ENCODE results near the gene GRHL1. TPM values are rescaled to one million over a fixed set of nuclear protein-coding genes. Genes with fewer than 3 reads are reported as not detected.

The GRHL1 gene, protein sequence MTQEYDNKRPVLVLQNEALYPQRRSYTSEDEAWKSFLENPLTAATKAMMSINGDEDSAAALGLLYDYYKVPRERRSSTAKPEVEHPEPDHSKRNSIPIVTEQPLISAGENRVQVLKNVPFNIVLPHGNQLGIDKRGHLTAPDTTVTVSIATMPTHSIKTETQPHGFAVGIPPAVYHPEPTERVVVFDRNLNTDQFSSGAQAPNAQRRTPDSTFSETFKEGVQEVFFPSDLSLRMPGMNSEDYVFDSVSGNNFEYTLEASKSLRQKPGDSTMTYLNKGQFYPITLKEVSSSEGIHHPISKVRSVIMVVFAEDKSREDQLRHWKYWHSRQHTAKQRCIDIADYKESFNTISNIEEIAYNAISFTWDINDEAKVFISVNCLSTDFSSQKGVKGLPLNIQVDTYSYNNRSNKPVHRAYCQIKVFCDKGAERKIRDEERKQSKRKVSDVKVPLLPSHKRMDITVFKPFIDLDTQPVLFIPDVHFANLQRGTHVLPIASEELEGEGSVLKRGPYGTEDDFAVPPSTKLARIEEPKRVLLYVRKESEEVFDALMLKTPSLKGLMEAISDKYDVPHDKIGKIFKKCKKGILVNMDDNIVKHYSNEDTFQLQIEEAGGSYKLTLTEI
- 0.63 and 0.75 TPM in 2 replicates for total RNA-seq

GRCh38 chr2:9951522-9952285 is at the start of gene GRHL1:
TSS of gene GRHL1 (plus strand) at chr2:9951693. CDS start at chr2:9951834, 141 bp downstream.

GRCh38 chr2:10043256-10043905 is 91.9 kb downstream of the GRHL1 start, which contains the start of gene KLF11:
TSS of gene KLF11 (plus strand) at chr2:10043550. CDS start at chr2:10043717, 167 bp downstream.

Other genes with a start within 250 kb of the GRHL1 start
- gene TAF1B, start 108.2 kb upstream of the GRHL1 start, total RNA-seq, result 18.0 and 25.8 TPM in 2 replicates
- 3.6 and 6.1 TPM in 2 replicates for gene KLF11, start 91.9 kb downstream of the GRHL1 start, total RNA-seq
- 0.09 and 0.19 TPM in 2 replicates for gene CYS1, start 128.7 kb downstream of the GRHL1 start, total RNA-seq
- gene RRM2, start 171.0 kb downstream of the GRHL1 start, total RNA-seq, result 17.1 and 36.1 TPM in 2 replicates

Data from endothelial cell of coronary artery (primary cell).